ENCODE data around the gene LAMTOR4. TPM values are rescaled to one million over a fixed set of nuclear protein-coding genes. Genes with fewer than 3 reads are reported as not detected.

The LAMTOR4 gene
- total and polyA plus RNA-seq, 10 of the 15 experiments (the other 5 are each of a cell fraction or from before 2014, with no cell fraction given), result 73.4 to 297 (median 196) TPM

DNA sequence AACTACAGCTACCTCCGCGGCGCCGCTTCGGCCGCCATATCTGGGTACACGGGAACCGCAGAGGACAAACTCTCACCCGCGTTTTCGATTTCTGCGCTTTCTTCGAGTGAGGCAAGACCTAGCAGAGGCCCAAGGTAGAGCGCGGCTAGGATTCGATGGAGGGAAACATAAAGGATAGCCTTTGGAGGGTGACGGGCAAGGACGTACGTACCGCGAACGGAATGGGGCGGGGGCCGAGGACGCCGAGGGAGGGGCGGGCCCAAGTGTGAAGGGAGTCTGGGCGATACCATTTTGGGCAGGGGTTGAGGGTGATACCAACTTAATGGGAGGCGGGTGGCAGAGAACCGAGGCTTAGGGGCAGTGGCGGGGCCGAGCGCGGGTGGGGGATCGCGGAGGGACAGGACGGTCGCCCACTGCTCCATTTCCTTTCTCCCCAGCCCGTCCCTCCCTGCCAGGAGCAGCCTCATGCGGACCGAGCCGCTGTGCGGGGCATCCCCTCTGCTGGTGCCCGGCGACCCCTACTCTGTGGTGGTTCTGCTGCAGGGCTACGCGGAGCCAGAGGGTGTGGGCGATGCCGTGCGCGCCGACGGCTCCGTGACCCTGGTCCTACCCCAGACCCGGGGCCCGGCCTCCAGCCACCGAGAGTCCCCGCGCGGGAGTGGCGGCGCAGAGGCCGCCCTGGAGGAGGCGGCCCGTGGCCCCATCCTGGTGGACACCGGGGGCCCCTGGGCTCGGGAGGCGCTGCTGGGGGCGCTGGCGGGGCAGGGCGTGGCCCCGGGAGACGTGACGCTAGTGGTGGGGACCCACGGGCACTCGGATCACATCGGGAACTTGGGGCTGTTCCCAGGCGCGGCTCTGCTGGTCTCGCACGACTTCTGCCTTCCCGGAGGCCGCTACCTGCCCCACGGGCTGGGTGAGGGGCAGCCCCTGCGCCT is 21.5 kb upstream of the LAMTOR4 start, which contains the start of gene MBLAC1 (continued):
- TF ChIP-seq, protein P1, sequence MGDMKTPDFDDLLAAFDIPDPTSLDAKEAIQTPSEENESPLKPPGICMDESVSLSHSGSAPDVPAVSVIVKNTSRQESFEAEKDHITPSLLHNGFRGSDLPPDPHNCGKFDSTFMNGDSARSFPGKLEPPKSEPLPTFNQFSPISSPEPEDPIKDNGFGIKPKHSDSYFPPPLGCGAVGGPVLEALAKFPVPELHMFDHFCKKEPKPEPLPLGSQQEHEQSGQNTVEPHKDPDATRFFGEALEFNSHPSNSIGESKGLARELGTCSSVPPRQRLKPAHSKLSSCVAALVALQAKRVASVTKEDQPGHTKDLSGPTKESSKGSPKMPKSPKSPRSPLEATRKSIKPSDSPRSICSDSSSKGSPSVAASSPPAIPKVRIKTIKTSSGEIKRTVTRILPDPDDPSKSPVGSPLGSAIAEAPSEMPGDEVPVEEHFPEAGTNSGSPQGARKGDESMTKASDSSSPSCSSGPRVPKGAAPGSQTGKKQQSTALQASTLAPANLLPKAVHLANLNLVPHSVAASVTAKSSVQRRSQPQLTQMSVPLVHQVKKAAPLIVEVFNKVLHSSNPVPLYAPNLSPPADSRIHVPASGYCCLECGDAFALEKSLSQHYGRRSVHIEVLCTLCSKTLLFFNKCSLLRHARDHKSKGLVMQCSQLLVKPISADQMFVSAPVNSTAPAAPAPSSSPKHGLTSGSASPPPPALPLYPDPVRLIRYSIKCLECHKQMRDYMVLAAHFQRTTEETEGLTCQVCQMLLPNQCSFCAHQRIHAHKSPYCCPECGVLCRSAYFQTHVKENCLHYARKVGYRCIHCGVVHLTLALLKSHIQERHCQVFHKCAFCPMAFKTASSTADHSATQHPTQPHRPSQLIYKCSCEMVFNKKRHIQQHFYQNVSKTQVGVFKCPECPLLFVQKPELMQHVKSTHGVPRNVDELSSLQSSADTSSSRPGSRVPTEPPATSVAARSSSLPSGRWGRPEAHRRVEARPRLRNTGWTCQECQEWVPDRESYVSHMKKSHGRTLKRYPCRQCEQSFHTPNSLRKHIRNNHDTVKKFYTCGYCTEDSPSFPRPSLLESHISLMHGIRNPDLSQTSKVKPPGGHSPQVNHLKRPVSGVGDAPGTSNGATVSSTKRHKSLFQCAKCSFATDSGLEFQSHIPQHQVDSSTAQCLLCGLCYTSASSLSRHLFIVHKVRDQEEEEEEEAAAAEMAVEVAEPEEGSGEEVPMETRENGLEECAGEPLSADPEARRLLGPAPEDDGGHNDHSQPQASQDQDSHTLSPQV (IDR thresholded peaks at IDR 0.05), result no peak
- TF ChIP-seq ZNF274 (IDR thresholded peaks at IDR 0.05; ENCODE audit: insufficient read depth, insufficient read length), result no peak
- no peak for TF ChIP-seq SRF (IDR thresholded peaks at IDR 0.05; ENCODE audit: low read depth in 2 of 2, low read length in 2 of 2)
- TF ChIP-seq ZNF622 (IDR thresholded peaks at IDR 0.05), result no peak
- TF ChIP-seq, protein P2, sequence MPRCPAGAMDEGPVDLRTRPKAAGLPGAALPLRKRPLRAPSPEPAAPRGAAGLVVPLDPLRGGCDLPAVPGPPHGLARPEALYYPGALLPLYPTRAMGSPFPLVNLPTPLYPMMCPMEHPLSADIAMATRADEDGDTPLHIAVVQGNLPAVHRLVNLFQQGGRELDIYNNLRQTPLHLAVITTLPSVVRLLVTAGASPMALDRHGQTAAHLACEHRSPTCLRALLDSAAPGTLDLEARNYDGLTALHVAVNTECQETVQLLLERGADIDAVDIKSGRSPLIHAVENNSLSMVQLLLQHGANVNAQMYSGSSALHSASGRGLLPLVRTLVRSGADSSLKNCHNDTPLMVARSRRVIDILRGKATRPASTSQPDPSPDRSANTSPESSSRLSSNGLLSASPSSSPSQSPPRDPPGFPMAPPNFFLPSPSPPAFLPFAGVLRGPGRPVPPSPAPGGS (IDR thresholded peaks at IDR 0.05; ENCODE audit: borderline replicate concordance, insufficient read depth, low read depth, low read length, poor library complexity, severe bottlenecking), result no peak
- TF ChIP-seq RBBP5 (conservative IDR thresholded peaks at IDR 0.05), result no peak
- TF ChIP-seq TARDBP (IDR thresholded peaks at IDR 0.05; ENCODE audit: borderline replicate concordance), result no peak
- no peak for TF ChIP-seq ETV6 (conservative IDR thresholded peaks at IDR 0.05 in 1 of 2, IDR thresholded peaks at IDR 0.05 in 1 of 2; ENCODE audit: borderline replicate concordance in 1 of 2, low read depth in 1 of 2)
- no peak for TF ChIP-seq ZNF207 (IDR thresholded peaks at IDR 0.05; ENCODE audit: borderline replicate concordance)
- TF ChIP-seq SUPT20H (IDR thresholded peaks at IDR 0.05; ENCODE audit: borderline replicate concordance, control insufficient read depth, low read depth, low read length), result no peak
- TF ChIP-seq POLR2AphosphoS5 (IDR thresholded peaks at IDR 0.05; ENCODE audit: low read length), result peak; percentile 91
- TF ChIP-seq FOS (IDR thresholded peaks at IDR 0.05; ENCODE audit: borderline replicate concordance, extremely low read depth, insufficient read length), result no peak
- TF ChIP-seq EZH2 (IDR thresholded peaks at IDR 0.05; ENCODE audit: borderline replicate concordance, control insufficient read depth, low read depth, low read length), result no peak
- TF ChIP-seq BMI1 (IDR thresholded peaks at IDR 0.05; ENCODE audit: borderline replicate concordance), result no peak
- TF ChIP-seq RAD21 (IDR thresholded peaks at IDR 0.05; ENCODE audit: insufficient read depth, low read depth, low read length), result no peak
- no peak for TF ChIP-seq PAX8 (IDR thresholded peaks at IDR 0.05)
- TF ChIP-seq KAT2A (conservative IDR thresholded peaks at IDR 0.05; ENCODE audit: control insufficient read depth, low read depth, low read length), result no peak
- TF ChIP-seq TCF7 (IDR thresholded peaks at IDR 0.05; ENCODE audit: borderline replicate concordance), result no peak
- peak in 1 of 2 experiments; percentile 29; a peak in 1 of 4 replicates for TF ChIP-seq IKZF2 (IDR thresholded peaks at IDR 0.05)
- no peak for TF ChIP-seq NR2C1 (IDR thresholded peaks at IDR 0.05)
- TF ChIP-seq KDM1A (IDR thresholded peaks at IDR 0.05; ENCODE audit: borderline replicate concordance), result no peak

Data from GM12878 (cell line).